ENCODE data around the gene DMD.

- TF ChIP-seq CTCF (IDR thresholded peaks at IDR 0.05) (no peak), POLR2A (IDR thresholded peaks at IDR 0.05) (no peak)
Measured at GRCh38 chrX:32867781-32868523, 343.4 kb downstream of the DMD start.
